GM12878 (cell line): ENCODE results near the gene AMBRA1. TPM values are rescaled to one million over a fixed set of nuclear protein-coding genes. Genes with fewer than 3 reads are reported as not detected.
"Not testable (repeated sequence)": the region's sequence is repeated elsewhere in the genome, so short reads cannot be mapped to it uniquely, and the experiment has no call there.

Source experiments
- ATAC-seq: fragments of 200-7000 bp; cut with Tn5 transposase; 3 replicates; pipeline ENCODE4 v1.9.1; 2020; ENCODE audit warnings: mild to moderate bottlenecking, moderate library complexity
- BruUV-seq: library from RNA; stranded (reverse); fragments of 400-500 nt; replicated peaks from 2 replicates; lab custom pipeline; 2021; lab: Mats Ljungman, UMichigan
- CTCF ChIA-PET: fragments of 300-600 bp; sonication (Branson Sonifier 250); formaldehyde crosslinking; extraction: SDS; loops from one replicate; lab custom pipeline; 2021; ENCODE audit warnings: inconsistent platforms; lab: Yijun Ruan, JAX
- POLR2A ChIA-PET: fragments of 350-600 bp; formaldehyde crosslinking; extraction: SDS; loops from one replicate; lab custom pipeline; 2021; ENCODE audit warnings: inconsistent platforms; lab: Charles Lee
- RAD21 ChIA-PET: fragments of 300-600 bp; sonication (Branson Sonifier 250); formaldehyde crosslinking; loops from one replicate; lab custom pipeline; 2023; ENCODE audit warnings: antibody characterized with exemption; ENCODE audit not compliant: unreplicated experiment; lab: Charles Lee
- SMC1A ChIA-PET: fragments of 300-600 bp; sonication (Branson Sonifier 250); formaldehyde crosslinking; loops from one replicate; lab custom pipeline; 2023; ENCODE audit not compliant: unreplicated experiment, uncharacterized antibody; lab: Charles Lee
- DNase-seq: peaks from one replicate; pipeline ENCODE4 v3.0.0-alpha.2; 2011; ENCODE audit warnings: low read depth, low spot score
- FAIRE-seq: peaks from 3 replicates; lab custom pipeline; 2011; peaks lifted over from hg19 to GRCh38; lab: Jason Lieb, UNC
- H2AFZ ChIP-seq: 2 replicates; pipeline ENCODE4 v1.6.0; 2011; ENCODE audit warnings: low read depth, low read length, control low read depth; ENCODE audit not compliant: control insufficient read depth
- H3K27ac ChIP-seq: 2 replicates; pipeline ENCODE4 v1.5.1; 2011; ENCODE audit warnings: control low read depth; ENCODE audit not compliant: control insufficient read depth, insufficient read depth
- H3K27me3 ChIP-seq, 2 experiments: replicated peaks in 1 of 2; 2 replicates each; pipeline versions ENCODE4 v1.6.0 to v1.6.1; 2011; ENCODE audit warnings: low read length in 1 of 2; ENCODE audit not compliant: control insufficient read depth in 2 of 2, insufficient read depth in 2 of 2
- H3K36me3 ChIP-seq, 2 experiments: 2 replicates each; pipeline ENCODE4 v1.5.1; 2011; ENCODE audit warnings: low read length in 1 of 2; ENCODE audit not compliant: control insufficient read depth in 2 of 2, insufficient read depth in 2 of 2
- H3K4me1 ChIP-seq: 2 replicates; pipeline ENCODE4 v1.6.1; 2011; ENCODE audit warnings: mild to moderate bottlenecking, low read length, moderate library complexity, mixed read lengths; ENCODE audit not compliant: control insufficient read depth, insufficient read depth
- H3K4me2 ChIP-seq: 2 replicates; pipeline ENCODE4 v1.6.0; 2011; ENCODE audit warnings: control low read depth; ENCODE audit not compliant: control insufficient read depth, insufficient read depth
- H3K4me3 ChIP-seq: fragments of 200-600 bp; sonication (generic); 2 replicates; pipeline ENCODE4 v1.5.1; 2016
- H3K79me2 ChIP-seq: 2 replicates; pipeline ENCODE4 v1.6.0; 2011; ENCODE audit warnings: low read length; ENCODE audit not compliant: control insufficient read depth, insufficient read depth
- H3K9ac ChIP-seq: 2 replicates; pipeline ENCODE4 v1.8.0; 2011; ENCODE audit warnings: low read length, control low read depth, mixed read lengths; ENCODE audit not compliant: control insufficient read depth, insufficient read depth
- H3K9me3 ChIP-seq: replicated peaks from 3 replicates; pipeline ENCODE4 v1.5.1; 2011; ENCODE audit warnings: mild to moderate bottlenecking, low read length; ENCODE audit not compliant: control insufficient read depth, insufficient read depth
- H4K20me1 ChIP-seq: 2 replicates; pipeline ENCODE4 v1.6.0; 2011; ENCODE audit not compliant: control insufficient read depth, insufficient read depth
- PAX5 ChIP-seq: IDR thresholded peaks from 2 replicates; pipeline ENCODE4 v1.6.1; 2011; ENCODE audit warnings: low read depth, low read length, borderline replicate concordance
- POU2F2 ChIP-seq: IDR thresholded peaks from 3 replicates; pipeline ENCODE4 v1.6.1; 2011; ENCODE audit warnings: low read depth, mild to moderate bottlenecking, low read length, borderline replicate concordance
- WGBS: methylation state at CpG from one replicate; pipeline ENCODE4 v1.1.6; 2016; ENCODE audit warnings: low lambda C conversion rate; ENCODE audit not compliant: insufficient replicate concordance, insufficient coverage; ENCODE audit errors: missing lambda C conversion rate; 5-methylcytosine and 5-hydroxymethylcytosine counted together
- in situ Hi-C: fragments of 300-500 bp; cut with MboI; formaldehyde crosslinking; loops from 9 replicates; pipeline ENCODE4 v1.14.3; 2018; ENCODE audit warnings: mixed read lengths
- intact Hi-C: fragments of 100-400 bp; cut with micrococcal nuclease; formaldehyde crosslinking; loops from one replicate; pipeline ENCODE4 v1.14.2; 2022; ENCODE audit not compliant: unreplicated experiment
- polyA plus RNA-seq, 11 experiments: library from polyadenylated mRNA; depleted of rRNA in 4 of 11; unstranded in 6 of 11; stranded (reverse) in 5 of 11; fragments of >200 nt; fragmentation: Nextera tagmentation in 4 of 11; fragmentation: Illumina TruSeq in 1 of 11; extraction: Ambion mirVana in 4 of 11; extraction: Trizol in 1 of 11; gene quantifications; 1 replicate in 1 of 11; 2 replicates in 10 of 11; pipeline versions ENCODE4 v1.2.1 to v1.2.3, GENCODE V29; 2011 to 2016; ENCODE audit warnings: inconsistent platforms in 2 of 11, missing spikeins in 2 of 11, low read depth in 1 of 11
- total RNA-seq, 4 experiments: library from RNA; depleted of rRNA in 3 of 4; stranded (reverse); fragments of >200 nt in 3 of 4; fragmentation: Illumina TruSeq in 1 of 4; extraction: Trizol in 1 of 4; gene quantifications; 2 replicates each; pipeline versions ENCODE4 v1.2.1 to v1.2.3, GENCODE V29; 2013 to 2021
- TF ChIP-seq, protein P1 (sequence below): IDR thresholded peaks from 2 replicates; pipeline ENCODE4 v1.6.1; 2012; ENCODE audit warnings: low read depth, low read length, improper control_type of control experiment

AMBRA1 gene
- total and polyA plus RNA-seq, 10 of the 15 experiments (the other 5 are each of a cell fraction or from before 2014, with no cell fraction given), result 0.57 to 34.3 (median 13.7) TPM

DNA sequence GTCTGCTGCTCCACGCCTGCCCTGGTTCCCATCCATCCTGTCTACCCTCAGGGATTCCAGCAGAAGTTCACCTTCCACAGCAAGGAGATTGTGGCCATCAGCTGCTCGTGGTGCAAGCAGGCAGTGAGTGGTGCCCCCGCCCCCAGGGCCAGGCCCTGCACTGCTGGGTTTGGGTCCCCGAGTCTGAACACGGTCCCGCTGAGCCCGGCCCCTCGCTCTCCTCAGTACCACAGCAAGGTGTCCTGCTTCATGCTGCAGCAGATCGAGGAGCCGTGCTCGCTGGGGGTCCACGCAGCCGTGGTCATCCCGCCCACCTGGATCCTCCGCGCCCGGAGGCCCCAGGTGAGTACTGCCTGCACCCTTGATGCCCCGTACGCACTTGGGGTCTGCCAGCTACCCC, 222.6 kb downstream of the AMBRA1 start:
- H3K79me2 ChIP-seq, H3K9ac ChIP-seq, DNase-seq, BruUV-seq, H3K4me2 ChIP-seq, RAD21 ChIA-PET, H3K4me3 ChIP-seq, in situ Hi-C loops, H3K27ac ChIP-seq, H3K9me3 ChIP-seq, H4K20me1 ChIP-seq, POLR2A ChIA-PET, ATAC-seq, H3K27me3 ChIP-seq, intact Hi-C loops, H3K4me1 ChIP-seq, H2AFZ ChIP-seq, FAIRE-seq: not testable (repeated sequence)
- WGBS, result 88% methylated on average over 19 of the region's 19 CpGs
- H3K36me3 ChIP-seq, result peaks cover 9 to 34% of the 10 kb centered on the region in 2 experiments; a peak in 3 of 4 replicates
- SMC1A ChIA-PET, result interaction anchor here (0.8 kb wide), 1 partner anchor 18 kb away, joined by 3 read pairs; no protein-coding TSS in a partner anchor
- CTCF ChIA-PET, result interaction anchor here (1.3 to 15.2 kb wide), 2 partner anchors 18 to 20 kb away, joined by 3 to 423 read pairs; partner anchors contain the start of gene DGKZ

DNA sequence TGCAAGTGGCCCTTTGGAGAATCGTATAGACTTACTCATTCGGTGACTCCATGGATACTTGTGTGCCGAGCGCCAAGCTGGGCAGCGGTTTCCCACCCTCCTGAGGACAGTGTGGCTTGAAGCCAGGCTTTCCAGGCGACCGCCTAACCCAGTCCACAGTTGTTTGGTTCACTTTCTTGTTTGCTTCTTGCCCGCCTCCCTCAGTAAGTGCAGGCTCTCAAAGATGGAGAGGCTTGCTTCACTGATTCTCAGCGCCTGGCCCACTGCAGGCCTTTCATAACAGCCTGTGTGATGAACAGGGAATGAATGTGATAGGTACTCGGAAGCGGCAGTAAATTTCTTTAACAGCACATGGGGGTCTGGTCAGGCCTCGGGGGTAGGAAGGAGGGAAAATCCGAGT, 223.6 kb downstream of the AMBRA1 start:
- ChIA-PET SMC1A (interaction anchor here (0.8 kb wide), 1 partner anchor 17 kb away, joined by 3 read pairs; no protein-coding TSS in a partner anchor), CTCF (interaction anchor here (1.2 to 15.2 kb wide), 3 partner anchors 13 to 19 kb away, joined by 3 to 423 read pairs (median 5); partner anchors contain the start of gene DGKZ), RAD21 (no interaction called here), POLR2A (no interaction called here)
- Histone ChIP-seq H3K36me3 (peaks cover 9 to 28% of the 10 kb centered on the region in 2 experiments; a peak in 3 of 4 replicates), H3K9ac (no peak overlapping the region), H3K27me3 (no peaks in the 10 kb centered on the region), H3K27ac (no peak overlapping the region), H3K4me2 (no peak overlapping the region), H2AFZ (no peak overlapping the region), H3K9me3 (no peaks in the 10 kb centered on the region), H3K79me2 (no peaks in the 10 kb centered on the region; the same call in 1 of the 2 replicates), H3K4me3 (no peak overlapping the region), H3K4me1 (no peaks in the 10 kb centered on the region), H4K20me1 (no peaks in the 10 kb centered on the region)
- WGBS, result 92% methylated on average over 13 of the region's 13 CpGs
- no peak for ATAC-seq
- in situ Hi-C loops (no loop called here), intact Hi-C loops (no loop called here)
- BruUV-seq, result no TSS peak
- TF ChIP-seq PAX5 (no peak), POU2F2 (no peak)
- TF ChIP-seq, protein P1, sequence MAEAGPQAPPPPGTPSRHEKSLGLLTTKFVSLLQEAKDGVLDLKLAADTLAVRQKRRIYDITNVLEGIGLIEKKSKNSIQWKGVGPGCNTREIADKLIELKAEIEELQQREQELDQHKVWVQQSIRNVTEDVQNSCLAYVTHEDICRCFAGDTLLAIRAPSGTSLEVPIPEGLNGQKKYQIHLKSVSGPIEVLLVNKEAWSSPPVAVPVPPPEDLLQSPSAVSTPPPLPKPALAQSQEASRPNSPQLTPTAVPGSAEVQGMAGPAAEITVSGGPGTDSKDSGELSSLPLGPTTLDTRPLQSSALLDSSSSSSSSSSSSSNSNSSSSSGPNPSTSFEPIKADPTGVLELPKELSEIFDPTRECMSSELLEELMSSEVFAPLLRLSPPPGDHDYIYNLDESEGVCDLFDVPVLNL, result no peak
- no peak for DNase-seq
- no peak for FAIRE-seq
